A549 (cell line): ENCODE results near the gene TNIK. TPM values are rescaled to one million over a fixed set of nuclear protein-coding genes. Genes with fewer than 3 reads are reported as not detected.

ENCODE experiments used
- ATAC-seq, 2 experiments: fragments of 200-7000 bp in 1 of 2; fragments of >200 bp in 1 of 2; cut with Nextera tagmentation in 1 of 2; cut with Tn5 transposase in 1 of 2; 3 replicates each; pipeline versions ENCODE4 v1.8.0 to v1.9.1; 2018 to 2020; ENCODE audit warnings: mild to moderate bottlenecking in 1 of 2, moderate library complexity in 1 of 2
- CTCF ChIA-PET: fragments of 300-600 bp; sonication (Branson Sonifier 250); formaldehyde crosslinking; extraction: SDS; loops from one replicate; lab custom pipeline; 2021; ENCODE audit warnings: antibody characterized with exemption, inconsistent platforms; lab: Yijun Ruan, JAX
- POLR2A ChIA-PET: fragments of 350-600 bp; formaldehyde crosslinking; extraction: SDS; loops from one replicate; lab custom pipeline; 2021; ENCODE audit warnings: antibody characterized with exemption, inconsistent platforms; lab: Yijun Ruan, JAX
- DNase-seq, 2 experiments: peaks; one replicate each; pipeline versions ENCODE4 v3.0.0 to v3.0.0-alpha.2; 2011 to 2016; ENCODE audit warnings: low read depth in 1 of 2, low spot score in 1 of 2
- FAIRE-seq: peaks from 2 replicates; lab custom pipeline; 2011; peaks lifted over from hg19 to GRCh38; lab: Jason Lieb, UNC
- H3K27ac ChIP-seq, 2 experiments: fragments of >200 bp; sonication (Bioruptor Twin); formaldehyde crosslinking; 3 replicates each; pipeline ENCODE4 v1.5.1; 2016 to 2017
- H3K4me1 ChIP-seq: fragments of >200 bp; sonication (Bioruptor Twin); formaldehyde crosslinking; 3 replicates; pipeline ENCODE4 v1.6.1; 2016
- H3K4me2 ChIP-seq: fragments of >200 bp; sonication (Bioruptor Twin); formaldehyde crosslinking; 3 replicates; pipeline ENCODE4 v1.6.1; 2016
- H3K4me3 ChIP-seq: fragments of >200 bp; sonication (Bioruptor Twin); formaldehyde crosslinking; 3 replicates; pipeline ENCODE4 v1.5.1; 2016
- H3K9me3 ChIP-seq: fragments of >200 bp; sonication (Bioruptor Twin); formaldehyde crosslinking; 3 replicates; pipeline ENCODE4 v1.6.1; 2016
- CTCF ChIP-seq: fragments of >200 bp; sonication (Bioruptor Twin); formaldehyde crosslinking; IDR thresholded peaks from 3 replicates; pipeline ENCODE4 v1.5.1; 2016
- EHMT2 ChIP-seq: fragments of 200-600 bp; sonication (generic); IDR thresholded peaks from 2 replicates; pipeline ENCODE4 v1.6.1; 2016; ENCODE audit warnings: antibody characterized with exemption, low read depth, mild to moderate bottlenecking, moderate library complexity
- ESRRA ChIP-seq: fragments of 150-350 bp; IDR thresholded peaks from 2 replicates; pipeline ENCODE4 v1.6.1; 2014; ENCODE audit warnings: mild to moderate bottlenecking, low read length, borderline replicate concordance
- FOSB ChIP-seq: fragments of 250-450 bp; sonication (Bioruptor Pico); IDR thresholded peaks from 2 replicates; pipeline ENCODE4 v1.5.0; 2020; ENCODE audit warnings: mild to moderate bottlenecking, moderate library complexity
- HES2 ChIP-seq: fragments of >200 bp; sonication (Bioruptor Twin); formaldehyde crosslinking; IDR thresholded peaks from 2 replicates; pipeline ENCODE4 v1.6.1; 2016
- HMGXB4 ChIP-seq: fragments of 250-450 bp; sonication (Bioruptor Pico); IDR thresholded peaks from 2 replicates; pipeline ENCODE4 v1.5.0; 2021; ENCODE audit warnings: mild to moderate bottlenecking, moderate library complexity, borderline replicate concordance
- JUNB ChIP-seq: fragments of >200 bp; sonication (Bioruptor Twin); formaldehyde crosslinking; IDR thresholded peaks from 2 replicates; pipeline ENCODE4 v1.6.1; 2016
- KDM5A ChIP-seq: fragments of 200-600 bp; sonication (generic); IDR thresholded peaks from 2 replicates; pipeline ENCODE4 v1.6.1; 2016; ENCODE audit warnings: antibody characterized with exemption, mild to moderate bottlenecking
- RAD21 ChIP-seq, 2 experiments: fragments of >200 bp in 1 of 2; sonication (Bioruptor Twin) in 1 of 2; formaldehyde crosslinking in 1 of 2; IDR thresholded peaks in 1 of 2; conservative IDR thresholded peaks in 1 of 2; 2 replicates in 1 of 2; 3 replicates in 1 of 2; pipeline ENCODE4 v1.6.1; 2012 to 2018; ENCODE audit warnings: inconsistent platforms in 1 of 2
- RARB ChIP-seq: fragments of 250-450 bp; sonication (Bioruptor Pico); IDR thresholded peaks from 2 replicates; pipeline ENCODE4 v1.8.0; 2021; ENCODE audit warnings: mild to moderate bottlenecking, moderate library complexity
- REST ChIP-seq: fragments of 200-600 bp; sonication (generic); IDR thresholded peaks from 2 replicates; pipeline ENCODE4 v1.6.1; 2016; ENCODE audit warnings: antibody characterized with exemption, mild to moderate bottlenecking, moderate library complexity
- TP53 ChIP-seq: fragments of 250-450 bp; sonication (Bioruptor Pico); IDR thresholded peaks from 2 replicates; pipeline ENCODE4 v1.5.0; 2021; ENCODE audit warnings: mild to moderate bottlenecking, moderate library complexity
- USF2 ChIP-seq: fragments of 450-650 bp; IDR thresholded peaks from 2 replicates; pipeline ENCODE4 v1.6.1; 2014; ENCODE audit warnings: antibody characterized with exemption
- ZNF302 ChIP-seq: fragments of 250-450 bp; sonication (Bioruptor Pico); IDR thresholded peaks from 2 replicates; pipeline ENCODE4 v1.9.0; 2021; ENCODE audit warnings: inconsistent platforms, mild to moderate bottlenecking, moderate library complexity
- ZSCAN20 ChIP-seq: fragments of 250-450 bp; sonication (Bioruptor Pico); IDR thresholded peaks from 2 replicates; pipeline ENCODE4 v1.8.0; 2022; ENCODE audit warnings: mild to moderate bottlenecking, moderate library complexity
- WGBS: methylation state at CpG from one replicate; pipeline ENCODE4 v1.1.6; 2017; ENCODE audit errors: missing lambda C conversion rate; 5-methylcytosine and 5-hydroxymethylcytosine counted together
- polyA plus RNA-seq, 4 experiments: library from polyadenylated mRNA; depleted of rRNA in 3 of 4; stranded (reverse); fragments of >200 nt; fragmentation: RNase III in 1 of 4; extraction: RNeasy Plus Mini Kit Qiagen cat#74134 plus additional on column Dnase treatment in 1 of 4; gene quantifications; 2 replicates in 3 of 4; 3 replicates in 1 of 4; pipeline ENCODE4 v1.2.3, GENCODE V29; 2011 to 2017

TNIK gene
- polyA plus RNA-seq, 2 of the 4 experiments (the other 2 are of a cell fraction) = 1.6 to 1.8 TPM

GRCh38 chr3:171026597-171027293, 433.5 kb downstream of the TNIK start, which contains the start of gene SLC2A2:
Gene SLC2A2 (minus strand): TSS chr3:171026720. CDS start chr3:171026670, 50 bp downstream.
- CTCF ChIA-PET = interaction anchor here (0.6 to 1.6 kb wide), 2 partner anchors 10 to 12 kb away, joined by 3 to 5 read pairs; no protein-coding TSS in a partner anchor
- Histone ChIP-seq H3K4me2 (no peak within 1 kb of the TSS), H3K4me3 (no peak within 1 kb of the TSS)
- no peak for ATAC-seq
- TF ChIP-seq TP53 = no peak
- no peak for TF ChIP-seq KDM5A
- TF ChIP-seq USF2 = no peak
- no peak for TF ChIP-seq EHMT2
- no peak for TF ChIP-seq JUNB
- TF ChIP-seq RARB (CRISPR knock-in tag) = no peak
- TF ChIP-seq HMGXB4 (CRISPR knock-in tag) = no peak
- TF ChIP-seq, all 56 proteins: peak for 0
- Histone ChIP-seq H3K9me3 (no peaks in the 10 kb centered on the region), H3K27ac (no peak within 1 kb of the TSS), H3K4me1 (no peaks in the 10 kb centered on the region)
- POLR2A ChIA-PET = no interaction called here
- WGBS = 91% methylated on average over 4 of the region's 4 CpGs
- no peak for DNase-seq
- no peak for FAIRE-seq

GRCh38 chr3:171023566-171023965, 436.6 kb downstream of the TNIK start:
- ATAC-seq (no peak), DNase-seq (no peak), FAIRE-seq (no peak)
- ChIA-PET POLR2A (no interaction called here), CTCF (no interaction called here)
- H3K4me3 ChIP-seq = no peak overlapping the region
- no peak overlapping the region for H3K27ac ChIP-seq
- TF ChIP-seq FOSB (no peak), RAD21 (conservative IDR thresholded peaks at IDR 0.05 in 1 of 2, IDR thresholded peaks at IDR 0.05 in 1 of 2) (no peak), ZSCAN20 (CRISPR knock-in tag) (no peak), ZNF302 (CRISPR knock-in tag) (no peak), KDM5A (no peak), CTCF (no peak)
- H3K4me2 ChIP-seq = no peak overlapping the region
- no peaks in the 10 kb centered on the region for H3K4me1 ChIP-seq
- H3K9me3 ChIP-seq = no peaks in the 10 kb centered on the region

- FAIRE-seq (no peak), DNase-seq (no peak), ATAC-seq (no peak)
- Histone ChIP-seq H3K4me2 (no peak overlapping the region), H3K4me1 (no peaks in the 10 kb centered on the region), H3K9me3 (no peaks in the 10 kb centered on the region), H3K4me3 (no peak overlapping the region), H3K27ac (no peak overlapping the region)
- TF ChIP-seq HES2 (no peak), TP53 (no peak), REST (no peak), ESRRA (no peak)
- POLR2A ChIA-PET = no interaction called here
- CTCF ChIA-PET = interaction anchor here (1.2 to 1.7 kb wide), 2 partner anchors 12 to 545 kb away, joined by 3 read pairs; no protein-coding TSS in a partner anchor
- 65% methylated on average over 4 of the region's 4 CpGs for WGBS
Measured at GRCh38 chr3:171021377-171021776, 438.8 kb downstream of the TNIK start.
